Activated CD4-positive, CD25-positive, alpha-beta regulatory T cell treated with anti-CD3 and anti-CD28 coated beads, Interleukin-2, amount 50 U/mL, for 16 hours (primary cell): ENCODE results near the gene ITFG2.

ENCODE experiments used
- DNase-seq: peaks from one replicate; pipeline ENCODE4 v3.0.0-alpha.2; 2020; ENCODE audit warnings: low read depth, low spot score

The ITFG2 gene

GRCh38 chr12:2795291-2796186 is 16.9 kb upstream of the ITFG2 start:
- peak; percentile 44 for DNase-seq

GRCh38 chr12:2796187-2796666 is 16.2 kb upstream of the ITFG2 start:
- no peak for DNase-seq

DNA sequence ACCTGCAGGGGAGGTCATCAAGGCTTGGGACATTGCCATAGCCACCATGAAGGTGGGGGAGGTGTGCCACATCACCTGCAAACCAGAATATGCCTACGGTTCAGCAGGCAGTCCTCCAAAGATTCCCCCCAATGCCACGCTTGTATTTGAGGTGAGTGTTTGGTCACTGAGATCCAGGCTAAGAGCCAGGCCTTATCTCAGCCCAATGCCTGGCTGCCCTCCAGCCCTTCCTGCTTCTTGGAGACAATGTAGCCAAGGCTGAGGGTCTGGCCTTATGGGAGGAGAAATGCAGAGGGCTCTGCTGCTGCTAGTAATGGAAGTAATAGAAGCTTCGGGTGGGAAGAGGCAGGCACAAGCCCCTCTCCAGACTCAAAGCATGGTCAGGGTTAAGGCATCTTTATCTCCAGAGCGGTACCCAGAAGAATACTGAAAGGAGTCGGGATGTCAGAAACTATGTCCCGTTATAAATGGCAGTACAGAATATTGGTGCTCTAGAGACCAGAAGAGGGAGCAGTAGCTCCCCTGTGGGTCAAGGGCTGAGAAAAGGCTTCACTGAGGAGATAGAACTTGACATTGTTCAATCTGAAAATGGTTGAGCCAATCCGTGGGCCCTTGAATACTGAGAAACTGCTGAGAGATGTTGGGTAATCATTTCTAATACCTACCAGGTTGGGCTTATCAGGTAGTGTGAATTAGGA is 14.6 kb upstream of the ITFG2 start:
- DNase-seq, result no peak

DNA sequence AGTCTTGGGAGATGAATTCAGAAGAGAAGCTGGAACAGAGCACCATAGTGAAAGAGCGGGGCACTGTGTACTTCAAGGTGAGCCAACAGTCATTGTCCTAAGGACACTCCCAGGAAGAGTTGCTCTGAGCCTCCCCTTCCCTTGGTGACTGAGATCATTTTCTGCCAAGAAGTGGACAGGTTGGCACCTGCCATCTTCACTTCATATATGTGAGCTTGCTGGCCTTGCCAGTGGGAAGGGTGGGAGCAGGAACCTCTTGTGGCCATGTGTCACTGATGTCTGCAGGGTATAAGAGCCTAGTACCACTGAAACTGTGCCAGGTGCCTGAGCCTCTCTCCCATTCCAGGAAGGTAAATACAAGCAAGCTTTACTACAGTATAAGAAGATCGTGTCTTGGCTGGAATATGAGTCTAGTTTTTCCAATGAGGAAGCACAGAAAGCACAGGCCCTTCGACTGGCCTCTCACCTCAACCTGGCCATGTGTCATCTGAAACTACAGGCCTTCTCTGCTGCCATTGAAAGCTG is 12.4 kb upstream of the ITFG2 start:
- no peak for DNase-seq

DNA sequence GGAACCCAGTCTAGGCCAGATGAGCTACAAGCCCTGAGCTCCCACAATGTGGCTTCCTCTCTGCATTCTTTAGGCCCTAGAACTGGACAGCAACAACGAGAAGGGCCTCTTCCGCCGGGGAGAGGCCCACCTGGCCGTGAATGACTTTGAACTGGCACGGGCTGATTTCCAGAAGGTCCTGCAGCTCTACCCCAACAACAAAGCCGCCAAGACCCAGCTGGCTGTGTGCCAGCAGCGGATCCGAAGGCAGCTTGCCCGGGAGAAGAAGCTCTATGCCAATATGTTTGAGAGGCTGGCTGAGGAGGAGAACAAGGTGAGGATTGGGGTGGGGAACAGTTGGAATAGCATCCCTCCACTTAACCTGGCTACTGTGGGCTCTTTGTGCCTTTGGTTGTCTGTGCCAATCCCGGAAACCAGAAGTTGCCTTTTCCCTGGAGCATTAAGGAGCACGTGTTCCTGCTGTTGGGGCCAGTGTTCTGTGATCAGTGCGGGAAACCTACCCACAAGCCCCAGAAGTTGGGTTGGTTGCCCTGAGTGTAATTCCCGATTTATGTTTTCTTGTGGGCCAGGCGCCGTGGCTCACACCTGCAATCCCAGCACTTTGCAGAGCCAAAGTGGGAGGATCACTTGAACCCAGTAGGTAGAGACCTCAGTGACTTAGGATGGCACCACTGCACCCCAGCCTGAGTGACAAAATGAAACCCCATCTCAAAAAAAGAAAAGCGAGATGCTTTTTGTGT is 11.3 kb upstream of the ITFG2 start:
- DNase-seq, result no peak

- no peak for DNase-seq
Measured at GRCh38 chr12:2803635-2804392, 8.7 kb upstream of the ITFG2 start.

DNA sequence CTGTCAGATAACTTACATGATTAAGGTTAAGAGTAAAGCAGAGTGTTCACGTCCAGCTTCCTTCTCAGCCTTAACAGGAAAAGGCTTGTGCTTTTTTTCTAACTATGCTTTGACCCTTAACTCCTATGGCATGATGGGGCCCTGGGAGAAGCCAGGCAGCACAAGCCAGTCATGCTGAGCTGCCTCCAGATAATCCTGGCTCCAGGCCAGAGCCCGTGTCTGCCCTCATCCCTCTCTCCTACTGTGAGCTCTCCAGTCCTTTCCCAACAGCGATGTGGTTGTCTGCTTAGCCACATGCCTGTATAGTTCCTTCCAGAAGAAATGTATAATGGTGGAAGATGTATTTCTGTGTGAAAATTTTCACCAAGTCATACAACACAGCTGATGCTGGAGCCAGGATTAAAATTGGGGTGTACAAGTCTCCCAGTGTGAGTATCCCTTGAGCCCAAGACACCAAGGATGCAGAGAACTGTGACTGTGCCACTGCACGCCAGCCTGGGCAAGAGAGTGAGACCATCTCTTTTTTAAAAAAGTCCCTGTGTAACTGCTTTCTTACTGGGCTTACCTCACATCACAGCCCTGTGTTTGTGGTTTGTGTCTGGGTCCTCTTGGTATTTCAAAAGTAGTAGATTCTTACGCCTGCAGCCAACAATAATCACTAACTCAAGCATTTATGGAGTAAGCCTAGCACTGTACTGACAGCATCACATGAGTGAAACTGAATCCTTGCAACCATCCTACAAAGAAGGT is 7.9 kb upstream of the ITFG2 start:
- DNase-seq, result no peak

GRCh38 chr12:2805143-2805520 is 7.3 kb upstream of the ITFG2 start:
- DNase-seq, result no peak

GRCh38 chr12:2806700-2807099 is 5.8 kb upstream of the ITFG2 start:
- DNase-seq, result no peak

DNA sequence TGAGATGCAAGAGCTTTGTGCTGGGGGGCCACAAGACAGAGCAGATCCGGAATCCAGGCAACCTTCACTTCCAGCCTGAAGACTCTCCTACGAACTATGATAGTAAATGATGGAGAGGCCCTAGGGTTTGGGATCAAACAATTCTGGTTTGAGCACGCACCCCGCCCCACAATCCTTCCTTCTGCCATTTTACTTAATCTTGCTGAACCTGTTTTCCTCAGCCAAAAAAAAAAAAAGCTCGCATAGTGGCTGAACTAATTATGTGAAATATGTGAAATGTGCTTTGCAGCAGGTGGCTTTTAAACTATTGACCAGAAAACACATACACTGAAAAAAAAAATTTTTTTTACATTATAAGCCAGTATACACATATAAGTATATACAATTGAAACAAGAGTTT is 667 bp upstream of the ITFG2 start:
- no peak for DNase-seq

DNA sequence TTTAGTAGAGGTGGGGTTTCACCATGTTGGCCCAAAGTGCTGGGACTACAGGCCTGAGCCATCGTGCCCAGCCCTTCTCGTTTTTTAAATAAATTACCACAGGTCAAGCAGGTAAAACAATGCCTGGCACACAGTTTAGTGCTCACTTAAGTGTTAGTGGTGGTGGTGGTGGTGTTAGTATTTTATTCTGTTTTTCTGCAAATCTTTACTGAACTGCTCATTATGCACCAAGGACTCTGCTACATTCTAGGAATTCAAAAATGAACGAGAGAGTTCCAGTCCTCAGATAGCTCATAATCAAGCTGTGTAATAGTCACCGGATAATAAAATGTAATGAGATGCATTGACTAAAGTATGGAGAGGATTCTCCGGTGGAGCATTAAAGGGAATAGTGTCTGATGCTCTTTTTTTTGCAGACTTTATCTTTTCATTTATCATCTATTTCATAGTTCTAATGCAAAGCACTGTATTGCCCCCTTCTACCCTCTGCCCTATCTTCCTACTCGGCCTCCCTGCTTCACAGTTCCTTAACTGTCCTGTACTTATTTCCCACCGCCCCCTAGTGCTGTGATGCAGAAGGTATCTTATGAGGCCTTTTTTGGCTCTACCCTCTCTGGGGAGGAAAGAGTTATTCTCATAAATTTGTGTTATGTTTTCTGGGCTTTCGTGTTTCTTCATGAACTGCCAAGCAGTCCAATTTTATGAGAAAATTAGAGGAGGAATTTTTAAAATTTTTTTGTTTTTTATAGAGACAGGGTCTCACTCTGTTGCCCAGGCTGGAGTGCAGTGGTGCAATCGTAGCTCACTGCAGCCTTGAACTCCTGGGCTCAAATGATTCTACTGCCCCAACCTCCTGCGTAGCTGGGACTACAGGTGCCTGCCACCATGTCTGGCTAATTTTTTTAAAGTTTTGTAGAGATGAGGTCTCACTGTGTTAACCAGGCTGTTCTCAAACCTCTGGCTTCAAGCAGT is 1.0 kb downstream of the ITFG2 start:
- DNase-seq, result no peak

DNA sequence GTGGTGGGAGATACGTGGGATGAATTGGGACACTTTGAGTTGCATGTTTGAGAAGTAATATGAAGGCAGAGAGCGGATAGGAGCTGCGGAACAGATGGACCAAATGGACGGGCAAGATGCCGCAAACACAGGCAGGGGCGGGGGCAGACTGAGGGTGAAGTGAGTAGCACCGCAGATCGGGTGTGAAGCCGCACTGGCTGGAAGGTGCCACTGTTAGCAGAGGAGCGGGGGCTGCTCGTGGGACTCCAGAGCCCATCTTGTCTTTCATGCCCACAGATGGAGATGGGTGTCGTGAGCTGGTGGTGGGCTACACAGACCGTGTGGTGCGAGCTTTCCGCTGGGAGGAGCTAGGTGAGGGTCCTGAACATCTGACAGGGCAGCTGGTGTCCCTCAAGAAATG is 7.3 kb downstream of the ITFG2 start:
- DNase-seq, result no peak

DNA sequence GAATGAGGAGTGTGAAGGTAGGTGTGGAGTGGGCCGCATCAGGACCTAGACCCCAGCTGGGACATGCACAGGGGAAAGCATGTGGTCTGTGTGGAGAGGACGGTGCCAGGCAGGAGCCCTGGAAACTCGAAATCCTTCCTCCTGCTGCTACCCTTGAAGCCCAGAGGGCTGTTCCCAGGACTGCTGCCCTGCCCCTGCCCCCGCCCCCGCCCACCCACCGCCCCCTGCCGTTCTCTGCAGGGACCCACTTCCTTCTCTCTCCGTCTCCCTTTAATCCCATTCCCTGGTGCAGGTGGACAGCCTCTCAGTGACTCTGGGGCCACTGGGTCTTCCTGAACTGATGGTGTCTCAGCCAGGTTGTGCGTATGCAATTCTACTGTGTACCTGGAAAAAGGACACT is 8.0 kb downstream of the ITFG2 start:
- no peak for DNase-seq

DNA sequence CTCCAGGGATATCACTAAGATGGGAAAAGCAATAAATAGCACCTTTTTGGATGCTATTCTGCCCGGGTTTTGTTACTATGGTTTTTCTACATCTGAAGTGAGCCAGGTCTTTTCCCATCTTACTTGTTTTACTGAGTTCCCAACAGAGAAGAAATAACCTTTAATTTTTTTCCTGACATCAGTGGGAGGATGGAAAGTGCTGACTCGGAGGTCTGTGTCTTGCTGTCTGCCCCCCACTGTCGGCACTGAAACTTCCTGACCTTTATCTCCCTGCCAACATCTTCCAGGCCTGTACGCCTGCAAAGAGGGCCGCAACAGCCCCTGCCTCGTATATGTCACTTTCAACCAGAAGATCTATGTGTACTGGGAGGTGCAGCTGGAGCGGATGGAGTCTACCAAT is 11.0 kb downstream of the ITFG2 start:
- DNase-seq, result no peak

GRCh38 chr12:2824541-2824940 is 12.1 kb downstream of the ITFG2 start:
- DNase-seq, result no peak

GRCh38 chr12:2825132-2825531 is 12.7 kb downstream of the ITFG2 start:
- DNase-seq, result no peak

DNA sequence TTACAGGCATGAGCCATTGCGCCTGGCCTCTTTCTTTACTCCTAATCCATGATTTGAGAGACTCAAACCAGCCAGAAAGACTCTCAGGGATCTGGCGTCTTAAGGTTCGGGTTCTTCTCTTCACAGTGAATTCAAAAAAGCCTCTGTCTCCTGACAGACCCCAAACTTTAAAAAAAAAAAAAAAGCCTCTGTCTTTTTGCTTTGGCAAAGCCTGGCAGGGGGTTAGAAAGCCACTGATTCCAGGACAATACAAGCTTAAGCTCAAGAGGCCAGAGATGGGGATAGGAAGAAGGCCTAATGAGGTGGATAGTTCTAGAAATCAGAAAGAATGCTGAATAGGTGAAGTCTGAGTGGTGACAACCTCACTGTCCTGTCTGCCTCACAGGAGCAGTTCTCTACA is 13.6 kb downstream of the ITFG2 start:
- no peak for DNase-seq

DNA sequence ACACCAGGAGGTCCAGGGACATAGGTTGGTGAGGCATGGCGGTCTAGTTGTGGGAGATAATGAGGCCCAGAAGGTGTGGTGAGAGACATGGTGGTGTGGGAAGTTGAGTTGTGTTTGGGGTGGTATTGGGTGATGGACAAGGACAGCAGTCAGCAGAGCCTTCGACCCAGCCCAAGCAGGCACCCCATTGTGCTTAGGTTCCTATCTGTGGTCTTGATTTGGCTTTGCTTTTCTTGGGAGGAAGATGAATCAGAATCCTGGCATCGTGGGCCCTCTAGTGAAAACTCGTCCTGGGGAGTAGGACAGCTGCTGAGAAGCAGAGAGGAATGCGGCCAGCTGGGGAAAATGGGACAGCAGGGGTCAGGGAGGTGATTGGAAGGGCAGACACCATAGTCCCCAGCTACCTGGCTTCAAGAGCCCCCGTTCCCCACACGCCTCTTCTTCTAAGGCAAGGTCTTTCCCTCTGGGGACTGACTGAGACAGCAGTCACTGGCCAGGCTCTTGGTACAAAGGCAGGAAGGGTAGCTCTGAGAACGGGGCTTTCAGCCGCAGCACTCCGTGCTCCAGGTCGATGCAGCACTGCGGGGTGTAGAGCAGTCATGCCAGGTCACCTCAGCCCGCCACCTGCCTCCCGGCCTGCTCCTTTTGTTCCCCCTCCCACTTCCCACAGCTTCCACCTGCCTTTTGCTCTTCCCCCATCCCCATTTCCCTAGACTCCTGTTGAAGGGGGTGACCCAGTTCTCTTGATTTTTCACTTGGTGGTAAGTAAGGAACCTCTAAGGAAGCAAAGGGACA is 14.4 kb downstream of the ITFG2 start:
- no peak for DNase-seq

- DNase-seq, result no peak
Measured at GRCh38 chr12:2829275-2829674, 16.8 kb downstream of the ITFG2 start.
